Measurements from ENCODE around the gene FOXJ3.

The FOXJ3 gene

DNA sequence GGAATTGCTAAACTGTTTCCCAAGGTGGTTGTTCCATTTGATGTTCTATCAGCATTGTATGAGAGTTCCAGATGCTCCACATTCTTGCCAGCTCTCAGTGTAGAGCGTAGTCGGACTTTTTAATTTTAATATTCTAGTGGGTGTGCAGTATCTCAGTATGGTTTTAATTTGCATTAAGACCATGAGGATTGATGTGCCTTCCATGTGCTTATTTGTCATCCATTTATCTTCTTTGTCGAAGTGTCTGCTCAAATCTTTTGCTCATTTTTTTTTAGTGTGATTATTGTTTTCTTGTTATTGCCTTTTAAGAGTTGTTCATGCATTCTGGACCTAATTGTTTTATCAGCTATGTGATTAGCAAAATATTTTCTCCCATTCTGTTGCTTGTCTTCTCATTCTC, 195.6 kb downstream of the FOXJ3 start:
- DNase-seq, result no peak

DNA sequence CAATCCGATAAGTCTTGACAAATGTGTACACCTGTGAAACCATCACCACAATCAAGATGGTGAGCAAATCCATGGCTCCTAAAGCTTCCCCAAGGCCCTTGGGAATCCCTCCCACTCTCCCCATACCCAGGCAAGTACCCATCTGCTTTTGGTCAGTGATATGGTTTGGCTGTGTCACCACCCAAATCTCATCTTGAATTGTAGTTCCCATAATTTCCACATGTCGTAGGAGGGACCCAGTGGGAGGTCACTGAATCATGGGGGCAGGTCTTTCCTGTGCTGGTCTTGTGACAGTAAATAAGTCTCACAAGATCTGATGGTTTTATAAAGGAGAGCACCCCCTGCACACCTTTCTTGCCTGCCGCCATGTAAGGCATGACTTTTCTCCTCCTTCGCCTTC, 196.4 kb downstream of the FOXJ3 start:
- no peak for DNase-seq

- DNase-seq, result no peak
These were observed 197.3 kb downstream of the FOXJ3 start for GRCh38 chr1:42137766-42138165.

DNA sequence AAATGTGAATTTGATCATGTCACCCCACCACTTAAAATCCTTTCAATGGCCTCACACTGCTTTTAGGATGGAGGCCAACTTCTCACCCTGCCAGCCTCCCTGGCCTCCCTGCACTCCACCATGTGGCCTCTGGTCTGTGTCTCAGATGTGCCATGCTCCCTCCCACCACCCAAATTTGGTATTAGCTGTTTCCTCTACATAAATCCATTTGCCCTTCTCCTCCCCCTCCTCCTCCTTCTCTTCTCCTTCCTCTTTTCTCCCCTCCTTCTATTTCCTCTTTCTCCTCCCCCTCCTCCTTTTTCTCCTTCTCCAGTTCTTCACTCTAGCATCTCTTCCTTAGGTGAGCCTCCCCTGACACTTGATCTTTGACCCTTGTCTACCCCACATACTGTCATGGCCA, 198.6 kb downstream of the FOXJ3 start:
- no peak for DNase-seq

- DNase-seq, result no peak
These were observed 199.6 kb downstream of the FOXJ3 start for GRCh38 chr1:42135426-42135825.

DNA sequence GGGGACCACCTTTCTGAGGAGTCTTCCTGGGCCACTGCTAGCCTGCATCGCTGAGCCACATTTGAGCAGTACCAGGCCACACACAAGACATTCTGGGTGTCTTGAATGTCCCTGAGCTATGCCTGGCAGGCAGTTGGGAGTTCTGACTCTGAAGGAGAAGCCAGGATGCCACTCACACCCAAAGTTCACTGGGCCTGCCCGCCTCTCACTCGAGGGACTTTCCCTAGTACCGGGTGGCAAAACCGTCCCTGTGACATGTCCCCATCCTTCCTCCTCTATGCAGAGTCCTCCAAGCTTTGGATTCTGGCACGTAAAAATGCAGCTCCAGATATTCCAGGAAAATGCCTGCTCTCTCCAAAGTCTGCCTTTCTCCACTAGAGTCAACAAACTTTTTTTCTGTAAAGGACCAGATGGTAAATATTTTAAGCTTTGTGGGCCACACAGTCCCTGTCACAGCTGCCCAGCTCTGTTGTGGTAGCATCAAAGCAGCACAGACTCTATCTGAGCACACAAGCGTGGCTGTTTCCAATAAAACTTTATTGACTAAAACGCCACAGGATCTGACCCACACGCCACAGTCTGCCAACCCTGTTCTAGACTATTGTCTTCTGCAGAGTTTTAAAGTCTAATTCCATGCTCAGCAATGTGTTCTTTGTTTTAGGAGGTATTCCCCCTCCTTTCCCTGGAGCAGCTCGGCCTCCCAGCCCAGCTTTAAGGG, 201.1 kb downstream of the FOXJ3 start:
- DNase-seq, result no peak

DNA sequence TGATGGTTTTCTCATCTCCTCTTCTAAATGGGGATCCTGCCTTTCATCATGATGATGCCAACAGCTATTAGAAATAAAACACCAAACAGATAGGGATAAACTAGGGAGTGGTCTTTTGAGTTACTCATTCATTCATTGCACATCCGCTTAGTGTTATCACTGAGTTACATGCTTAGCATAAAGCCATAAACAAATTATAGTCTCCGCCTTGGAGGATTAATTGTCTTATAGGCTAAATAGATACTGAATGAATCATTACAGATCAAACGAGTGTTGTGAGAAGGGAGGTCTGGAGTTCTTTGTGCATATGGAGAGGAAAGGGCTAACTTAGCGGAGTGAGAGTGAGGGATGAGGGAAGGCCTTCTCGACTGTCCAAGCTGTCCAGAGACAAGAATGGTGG, 201.6 kb downstream of the FOXJ3 start:
- DNase-seq, result no peak

GRCh38 chr1:42130061-42130660, 204.9 kb downstream of the FOXJ3 start:
- DNase-seq, result no peak

DNA sequence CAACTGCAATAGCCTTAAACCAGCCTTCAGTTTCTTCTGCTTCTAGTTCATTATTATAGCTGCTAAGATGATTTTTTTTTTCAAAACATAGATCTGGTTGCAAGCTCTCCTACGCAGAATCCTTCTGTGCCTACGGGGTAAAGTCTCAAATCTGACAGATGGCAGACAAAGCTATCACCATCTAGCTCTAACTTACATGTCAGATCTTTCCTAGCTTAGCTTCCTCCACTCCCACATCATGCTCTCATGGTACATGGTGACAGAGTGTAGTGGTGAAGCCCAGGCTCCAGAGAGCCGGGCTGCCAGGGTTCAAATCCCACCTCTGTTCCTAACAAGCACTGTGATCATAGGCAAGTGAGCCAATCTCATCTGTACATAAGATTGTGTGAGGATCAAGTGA, 206.1 kb downstream of the FOXJ3 start:
- no peak for DNase-seq

DNA sequence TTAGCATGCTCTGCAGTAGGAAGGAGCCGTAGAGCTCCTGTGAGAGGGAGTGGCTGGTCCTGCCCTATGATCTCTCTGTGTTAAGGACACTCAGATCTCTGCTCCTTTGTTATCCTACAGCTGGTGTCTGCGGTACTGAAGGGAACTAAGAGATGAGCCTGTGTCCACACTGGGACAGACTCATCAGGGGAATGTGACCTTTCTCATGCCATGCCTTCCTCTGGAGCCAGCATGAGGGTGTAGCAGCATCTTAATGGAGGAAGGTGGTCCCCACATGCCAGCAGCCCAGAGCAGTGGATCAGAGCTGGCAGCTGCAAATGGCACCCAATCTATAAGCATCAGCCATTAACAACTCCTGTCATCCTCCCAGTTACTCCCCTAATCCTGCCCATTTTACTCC, 206.5 kb downstream of the FOXJ3 start:
- DNase-seq, result no peak

- DNase-seq, result no peak
These were observed 207.3 kb downstream of the FOXJ3 start for GRCh38 chr1:42127767-42128166.

Measured in activated naive CD4-positive, alpha-beta T cell (primary cell).